Measurements from ENCODE around the gene DENND1A.

Gene DENND1A

GRCh38 chr9:123407217-123407851 is 522.6 kb downstream of the DENND1A start:
- Histone ChIP-seq H3K4me2 (ENCODE audit: low read depth, low read length, poor library complexity, severe bottlenecking) (no peak overlapping the region), H3K9me3 (ENCODE audit: insufficient read depth, low read depth, low read length) (no peaks in the 10 kb centered on the region), H3F3A (ENCODE audit: low read depth) (no peaks in the 10 kb centered on the region), H3K9ac (ENCODE audit: low read depth, low read length, poor library complexity, severe bottlenecking) (no peak overlapping the region), H3K79me2 (ENCODE audit: insufficient read depth, low read length) (no peaks in the 10 kb centered on the region), H3K4me3 (ENCODE audit: low read length, poor library complexity, severe bottlenecking) (no peak overlapping the region), H4K20me1 (ENCODE audit: insufficient read depth, low read length, poor library complexity, severe bottlenecking) (no peaks in the 10 kb centered on the region), H2AFZ (ENCODE audit: low read length) (no peak overlapping the region), H3K36me3 (ENCODE audit: insufficient read depth, low read length) (no peaks in the 10 kb centered on the region), H3K9me2 (replicated peaks; ENCODE audit: low read depth, low read length) (no peaks in the 10 kb centered on the region), H3K27me3 (ENCODE audit: insufficient read depth, low read length, poor library complexity, severe bottlenecking) (no peaks in the 10 kb centered on the region), H3K4me1 (ENCODE audit: insufficient read depth, low read length, poor library complexity, severe bottlenecking) (no peaks in the 10 kb centered on the region)
- TF ChIP-seq CTCF (conservative IDR thresholded peaks at IDR 0.05; ENCODE audit: low read length) = no peak

- no peaks in the 10 kb centered on the region for H3K79me2 ChIP-seq (ENCODE audit: insufficient read depth, low read length)
- no peak overlapping the region for H2AFZ ChIP-seq (ENCODE audit: low read length)
- H3K9ac ChIP-seq (ENCODE audit: low read depth, low read length, poor library complexity, severe bottlenecking) = no peak overlapping the region
- TF ChIP-seq EZH2phosphoT487 (IDR thresholded peaks at IDR 0.05; ENCODE audit: borderline replicate concordance) (no peak), CTCF (conservative IDR thresholded peaks at IDR 0.05; ENCODE audit: low read length) (no peak)
- H3K9me3 ChIP-seq (ENCODE audit: insufficient read depth, low read depth, low read length) = no peaks in the 10 kb centered on the region
- no peaks in the 10 kb centered on the region for H3F3A ChIP-seq (ENCODE audit: low read depth)
- no peaks in the 10 kb centered on the region for H4K20me1 ChIP-seq (ENCODE audit: insufficient read depth, low read length, poor library complexity, severe bottlenecking)
- H3K4me1 ChIP-seq (ENCODE audit: insufficient read depth, low read length, poor library complexity, severe bottlenecking) = no peaks in the 10 kb centered on the region
- H3K4me2 ChIP-seq (ENCODE audit: low read depth, low read length, poor library complexity, severe bottlenecking) = no peak overlapping the region
- no peaks in the 10 kb centered on the region for H3K27me3 ChIP-seq (ENCODE audit: insufficient read depth, low read length, poor library complexity, severe bottlenecking)
- H3K36me3 ChIP-seq (ENCODE audit: insufficient read depth, low read length) = no peaks in the 10 kb centered on the region
- H3K9me2 ChIP-seq (replicated peaks; ENCODE audit: low read depth, low read length) = no peaks in the 10 kb centered on the region
- no peak overlapping the region for H3K4me3 ChIP-seq (ENCODE audit: low read length, poor library complexity, severe bottlenecking)
These were observed 523.2 kb downstream of the DENND1A start for GRCh38 chr9:123406691-123407216.

- H3K4me2 ChIP-seq (ENCODE audit: low read depth, low read length, poor library complexity, severe bottlenecking) = no peak overlapping the region
- H4K20me1 ChIP-seq (ENCODE audit: insufficient read depth, low read length, poor library complexity, severe bottlenecking) = no peaks in the 10 kb centered on the region
- no peaks in the 10 kb centered on the region for H3K9me2 ChIP-seq (replicated peaks; ENCODE audit: low read depth, low read length)
- H3K4me3 ChIP-seq (ENCODE audit: low read length, poor library complexity, severe bottlenecking) = no peak overlapping the region
- H3K9ac ChIP-seq (ENCODE audit: low read depth, low read length, poor library complexity, severe bottlenecking) = no peak overlapping the region
- H3F3A ChIP-seq (ENCODE audit: low read depth) = no peaks in the 10 kb centered on the region
- no peak overlapping the region for H2AFZ ChIP-seq (ENCODE audit: low read length)
- H3K4me1 ChIP-seq (ENCODE audit: insufficient read depth, low read length, poor library complexity, severe bottlenecking) = no peaks in the 10 kb centered on the region
- no peaks in the 10 kb centered on the region for H3K9me3 ChIP-seq (ENCODE audit: insufficient read depth, low read depth, low read length)
- no peaks in the 10 kb centered on the region for H3K79me2 ChIP-seq (ENCODE audit: insufficient read depth, low read length)
- no peaks in the 10 kb centered on the region for H3K36me3 ChIP-seq (ENCODE audit: insufficient read depth, low read length)
- TF ChIP-seq EZH2phosphoT487 (IDR thresholded peaks at IDR 0.05; ENCODE audit: borderline replicate concordance) (no peak), CTCF (conservative IDR thresholded peaks at IDR 0.05; ENCODE audit: low read length) (no peak)
- no peaks in the 10 kb centered on the region for H3K27me3 ChIP-seq (ENCODE audit: insufficient read depth, low read length, poor library complexity, severe bottlenecking)
These were observed 523.9 kb downstream of the DENND1A start for GRCh38 chr9:123406016-123406415.
